WERI-Rb-1 (cell line): ENCODE results near the gene KIRREL3.
A peak's percentile ranks its signal among the peaks of the same experiment; 100 is the strongest.

Experiments used
- DNase-seq: peaks from one replicate; pipeline ENCODE4 v3.0.0-alpha.2; 2020
- H3K27ac ChIP-seq: fragments of 250-450 bp; sonication (Bioruptor Pico); 2 replicates; pipeline ENCODE4 v1.5.1; 2020; ENCODE audit warnings: mild to moderate bottlenecking, moderate library complexity
- H3K27me3 ChIP-seq: fragments of 250-450 bp; sonication (Bioruptor Pico); 2 replicates; pipeline ENCODE4 v1.5.1; 2021; ENCODE audit warnings: mild to moderate bottlenecking, low read depth, moderate library complexity; ENCODE audit not compliant: insufficient read depth, severe bottlenecking
- H3K36me3 ChIP-seq: fragments of 250-450 bp; sonication (Bioruptor Pico); 2 replicates; pipeline ENCODE4 v1.5.1; 2020; ENCODE audit warnings: mild to moderate bottlenecking, moderate library complexity
- H3K4me3 ChIP-seq: 2 replicates; pipeline ENCODE4 v1.5.1; 2011; ENCODE audit warnings: low read depth, mild to moderate bottlenecking, control low read depth, low read length
- H3K9me3 ChIP-seq: fragments of 250-450 bp; sonication (Bioruptor Pico); 2 replicates; pipeline ENCODE4 v1.5.1; 2021; ENCODE audit warnings: mild to moderate bottlenecking, moderate library complexity; ENCODE audit not compliant: severe bottlenecking
- TF ChIP-seq, protein P1 (sequence below): IDR thresholded peaks from 2 replicates; pipeline ENCODE4 v1.5.1; 2011; ENCODE audit warnings: low read depth, mild to moderate bottlenecking, control low read depth, inconsistent platforms, low read length

Gene KIRREL3

GRCh38 chr11:126630488-126630887, 370.1 kb downstream of the KIRREL3 start:
- DNase-seq, result peak; percentile 57
- no peaks in the 10 kb centered on the region for H3K9me3 ChIP-seq
- TF ChIP-seq, protein P1, sequence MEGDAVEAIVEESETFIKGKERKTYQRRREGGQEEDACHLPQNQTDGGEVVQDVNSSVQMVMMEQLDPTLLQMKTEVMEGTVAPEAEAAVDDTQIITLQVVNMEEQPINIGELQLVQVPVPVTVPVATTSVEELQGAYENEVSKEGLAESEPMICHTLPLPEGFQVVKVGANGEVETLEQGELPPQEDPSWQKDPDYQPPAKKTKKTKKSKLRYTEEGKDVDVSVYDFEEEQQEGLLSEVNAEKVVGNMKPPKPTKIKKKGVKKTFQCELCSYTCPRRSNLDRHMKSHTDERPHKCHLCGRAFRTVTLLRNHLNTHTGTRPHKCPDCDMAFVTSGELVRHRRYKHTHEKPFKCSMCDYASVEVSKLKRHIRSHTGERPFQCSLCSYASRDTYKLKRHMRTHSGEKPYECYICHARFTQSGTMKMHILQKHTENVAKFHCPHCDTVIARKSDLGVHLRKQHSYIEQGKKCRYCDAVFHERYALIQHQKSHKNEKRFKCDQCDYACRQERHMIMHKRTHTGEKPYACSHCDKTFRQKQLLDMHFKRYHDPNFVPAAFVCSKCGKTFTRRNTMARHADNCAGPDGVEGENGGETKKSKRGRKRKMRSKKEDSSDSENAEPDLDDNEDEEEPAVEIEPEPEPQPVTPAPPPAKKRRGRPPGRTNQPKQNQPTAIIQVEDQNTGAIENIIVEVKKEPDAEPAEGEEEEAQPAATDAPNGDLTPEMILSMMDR, result no peak
- no peak overlapping the region for H3K4me3 ChIP-seq
- no peaks in the 10 kb centered on the region for H3K36me3 ChIP-seq
- H3K27ac ChIP-seq, result no peak overlapping the region; the same call in 1 of the 2 replicates
- no peaks in the 10 kb centered on the region for H3K27me3 ChIP-seq

GRCh38 chr11:126628790-126629621, 371.6 kb downstream of the KIRREL3 start:
- DNase-seq, result peak; percentile 52
- TF ChIP-seq, protein P1, result no peak

GRCh38 chr11:126628450-126628789, 372.1 kb downstream of the KIRREL3 start:
- H3K36me3 ChIP-seq, result no peaks in the 10 kb centered on the region
- TF ChIP-seq, protein P1, result no peak
- H3K4me3 ChIP-seq, result no peak overlapping the region
- H3K9me3 ChIP-seq, result no peaks in the 10 kb centered on the region
- no peak for DNase-seq
- H3K27ac ChIP-seq, result no peak overlapping the region; the same call in 1 of the 2 replicates
- H3K27me3 ChIP-seq, result no peaks in the 10 kb centered on the region

More at GRCh38 chr11:126628790-126629621, 371.6 kb downstream of the KIRREL3 start:
- Histone ChIP-seq H3K4me3 (no peak overlapping the region), H3K36me3 (no peaks in the 10 kb centered on the region), H3K27me3 (no peaks in the 10 kb centered on the region), H3K27ac (peak overlapping the region; percentile 39), H3K9me3 (no peaks in the 10 kb centered on the region)

DNA sequence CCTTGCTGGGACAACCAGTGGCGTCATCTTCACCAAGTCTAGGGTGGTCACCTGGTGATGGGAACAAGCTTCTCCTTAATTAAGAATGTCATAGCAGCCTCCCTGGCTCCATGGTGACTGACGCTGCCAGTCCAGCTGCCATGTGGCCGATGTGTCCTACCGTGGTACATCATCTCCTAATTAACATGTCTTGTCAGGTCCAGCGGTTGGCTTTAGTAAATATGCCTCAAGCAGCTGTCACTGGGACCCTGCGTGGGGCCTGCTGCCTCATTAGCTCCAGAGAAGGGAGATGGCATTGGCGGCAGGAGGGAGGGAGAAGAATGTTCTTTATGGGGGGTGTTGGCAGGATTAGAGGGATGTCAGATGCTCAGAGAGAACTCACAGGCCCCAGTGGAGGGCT, 373.1 kb downstream of the KIRREL3 start:
- no peaks in the 10 kb centered on the region for H3K9me3 ChIP-seq
- no peak for DNase-seq
- TF ChIP-seq, protein P1, result no peak
- no peaks in the 10 kb centered on the region for H3K36me3 ChIP-seq
- H3K27me3 ChIP-seq, result no peaks in the 10 kb centered on the region
- no peak overlapping the region for H3K4me3 ChIP-seq
- H3K27ac ChIP-seq, result no peak overlapping the region

DNA sequence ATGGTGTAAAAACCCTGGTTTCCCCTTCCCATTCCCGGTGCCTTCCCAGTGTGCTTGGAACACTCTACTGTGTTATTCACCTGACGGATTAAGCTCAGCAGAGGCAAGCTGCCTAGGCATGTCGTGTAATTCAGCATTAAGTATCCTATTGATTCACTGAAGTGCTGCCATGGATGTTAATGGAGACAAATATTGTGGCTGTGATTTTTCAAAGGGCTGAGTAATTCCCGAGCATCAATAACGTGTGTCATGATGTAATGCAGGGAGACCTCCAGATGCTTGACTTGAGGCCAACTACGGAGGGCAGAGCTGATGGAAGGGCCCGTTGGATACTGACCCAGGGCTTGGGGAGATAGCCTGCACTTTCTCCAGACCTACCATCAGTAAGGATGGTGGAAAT, 376.1 kb downstream of the KIRREL3 start:
- TF ChIP-seq, protein P1, result no peak
- Histone ChIP-seq H3K36me3 (no peaks in the 10 kb centered on the region), H3K27me3 (no peaks in the 10 kb centered on the region), H3K4me3 (no peak overlapping the region), H3K9me3 (no peaks in the 10 kb centered on the region), H3K27ac (peak overlapping the region; percentile 20)
- peak; percentile 49 for DNase-seq
